ENCODE results near the gene SPON2.
A peak's percentile ranks its signal among the peaks of the same experiment; 100 is the strongest.

The SPON2 gene

DNA sequence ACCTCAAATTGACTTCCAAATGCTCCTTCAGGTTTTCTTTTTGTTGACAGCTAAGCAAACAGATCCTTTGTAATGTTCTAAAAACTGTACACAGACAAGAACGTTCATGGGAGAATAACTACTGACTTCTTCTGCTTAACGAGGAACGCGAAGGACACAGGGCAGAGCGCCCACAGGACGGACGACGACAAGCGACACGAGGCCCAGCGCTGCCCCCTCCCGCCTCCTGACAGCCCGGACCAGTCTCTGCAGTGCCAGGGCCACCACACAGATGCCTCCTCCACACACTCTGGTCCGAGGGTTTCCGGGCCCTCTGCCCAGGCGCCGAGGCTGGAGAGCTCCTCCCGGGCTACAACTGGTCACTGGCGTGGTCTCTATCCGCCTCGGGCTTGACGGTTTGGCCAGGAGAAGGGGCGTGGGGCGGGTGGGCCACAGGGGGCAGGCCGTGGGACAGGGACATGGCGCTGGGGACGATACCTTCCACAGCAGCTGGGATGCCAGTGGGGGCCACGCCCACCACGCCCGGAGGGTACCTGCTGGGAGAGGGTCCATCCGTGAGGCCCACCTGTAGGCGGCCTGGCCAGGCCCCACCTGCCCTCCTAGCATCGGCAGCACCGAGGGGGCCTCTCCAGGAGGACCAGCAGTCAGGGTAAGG lies 39.6 kb upstream of the SPON2 start:
- H3K9me3 Mint-ChIP-seq, result no peaks in the 10 kb centered on the region
- no peak for ATAC-seq
- no peak overlapping the region for H3K27ac Mint-ChIP-seq
- no peak overlapping the region for H3K4me3 Mint-ChIP-seq
- no peaks in the 10 kb centered on the region for H3K27me3 Mint-ChIP-seq
- peaks cover 29% of the 10 kb centered on the region for H3K4me1 Mint-ChIP-seq
- H3K36me3 Mint-ChIP-seq, result peaks cover 49% of the 10 kb centered on the region

DNA sequence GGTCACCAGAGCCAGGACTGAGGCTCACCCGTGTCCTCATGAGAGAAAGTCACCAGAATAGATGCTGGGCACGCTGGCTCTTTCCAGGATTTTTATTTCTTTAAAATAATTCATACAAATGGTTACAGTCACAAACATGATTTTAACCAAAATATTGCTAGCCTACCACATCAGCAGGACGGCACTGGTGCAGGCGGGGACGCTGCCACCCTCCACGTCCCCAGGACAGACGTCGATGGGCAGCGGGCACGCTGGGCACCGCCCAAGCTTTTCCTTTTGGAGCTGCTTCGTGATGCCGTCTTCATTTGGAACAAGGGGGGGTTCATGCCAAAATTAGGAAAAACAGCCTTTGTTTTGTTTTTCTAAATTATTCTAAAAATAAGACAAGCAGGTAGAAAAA lies 39.0 kb upstream of the SPON2 start:
- Mint-ChIP-seq H3K4me3 (no peak overlapping the region), H3K9me3 (no peaks in the 10 kb centered on the region), H3K36me3 (peaks cover 48% of the 10 kb centered on the region), H3K4me1 (peaks cover 27% of the 10 kb centered on the region), H3K27ac (no peak overlapping the region), H3K27me3 (no peaks in the 10 kb centered on the region)
- no peak for ATAC-seq

DNA sequence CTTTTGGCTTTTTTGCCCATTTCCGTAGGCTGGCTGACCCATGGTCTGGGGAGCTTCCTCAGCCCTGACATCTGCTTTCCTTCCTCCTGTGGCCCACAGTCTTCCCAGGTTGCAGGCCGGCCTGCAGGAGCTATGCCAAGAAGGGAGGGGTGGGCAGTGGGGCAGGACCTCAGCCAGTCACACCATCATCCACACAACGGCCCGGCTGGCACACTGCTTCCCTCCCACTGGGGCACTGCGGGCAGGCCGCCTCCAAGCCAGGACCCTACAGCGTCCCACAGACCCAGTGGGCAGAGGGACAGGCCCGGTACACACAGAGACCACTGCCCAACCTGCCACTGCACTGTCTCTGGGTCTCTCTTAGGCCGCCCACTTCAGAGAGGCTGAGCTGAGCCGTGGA lies 38.6 kb upstream of the SPON2 start:
- Mint-ChIP-seq H3K4me3 (no peak overlapping the region), H3K27me3 (no peaks in the 10 kb centered on the region), H3K27ac (no peak overlapping the region), H3K9me3 (no peaks in the 10 kb centered on the region), H3K4me1 (peaks cover 25% of the 10 kb centered on the region), H3K36me3 (peaks cover 48% of the 10 kb centered on the region)
- no peak for ATAC-seq

DNA sequence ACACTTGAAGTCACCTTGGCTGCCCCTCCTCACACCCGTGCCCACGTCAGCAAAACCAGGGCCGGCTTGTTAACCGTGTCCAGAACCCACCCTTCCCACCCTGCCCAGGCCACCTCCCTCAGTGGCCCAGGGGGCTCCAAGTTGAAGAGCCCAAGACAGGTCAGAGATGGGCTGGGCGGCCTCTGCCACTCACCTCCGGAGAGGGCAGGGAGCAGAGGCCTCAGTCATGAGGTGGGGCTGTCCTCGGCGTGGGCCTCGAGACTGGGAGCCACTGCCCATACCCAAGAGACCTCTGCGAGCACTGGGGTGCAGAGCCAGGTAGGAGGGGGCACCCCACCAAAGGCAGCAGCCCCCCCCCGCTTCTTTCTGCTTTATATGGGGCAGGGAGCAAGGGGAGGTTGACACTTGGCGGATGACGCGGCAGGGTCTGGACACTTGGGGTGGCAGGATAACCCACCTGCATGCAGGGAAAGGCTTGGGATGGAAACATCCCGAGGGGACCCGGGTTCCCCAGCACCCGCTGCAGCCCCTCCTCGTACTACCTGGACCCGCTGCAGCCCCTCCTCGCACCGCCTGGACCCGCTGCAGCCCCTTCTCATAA lies 38.0 kb upstream of the SPON2 start:
- Mint-ChIP-seq H3K4me1 (peaks cover 19% of the 10 kb centered on the region), H3K36me3 (peaks cover 48% of the 10 kb centered on the region), H3K27me3 (no peaks in the 10 kb centered on the region), H3K27ac (no peak overlapping the region), H3K4me3 (no peak overlapping the region), H3K9me3 (no peaks in the 10 kb centered on the region)
- ATAC-seq, result no peak

DNA sequence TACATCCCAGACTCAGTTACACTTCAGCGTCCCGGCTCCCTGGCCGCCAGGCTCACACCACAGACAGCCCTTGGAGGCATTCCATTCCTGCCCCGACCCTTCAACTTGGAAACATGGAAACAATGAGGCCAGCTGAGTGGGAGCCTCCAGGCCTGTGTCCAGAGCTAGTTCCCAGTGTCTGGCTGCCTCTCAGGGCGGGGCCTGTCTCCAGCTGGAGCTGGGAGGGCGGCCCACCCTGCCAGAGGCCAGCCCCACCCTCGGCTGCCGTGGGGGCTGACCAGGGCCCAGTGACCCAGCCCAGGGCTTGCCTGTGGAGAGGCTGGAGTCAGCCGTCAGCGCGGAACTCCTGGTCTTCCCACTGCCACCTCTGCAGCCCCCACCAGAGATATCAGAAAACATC lies 37.4 kb upstream of the SPON2 start:
- Mint-ChIP-seq H3K27me3 (no peaks in the 10 kb centered on the region), H3K4me1 (peaks cover 18% of the 10 kb centered on the region), H3K9me3 (no peaks in the 10 kb centered on the region), H3K27ac (peak overlapping the region; percentile 17), H3K36me3 (peaks cover 50% of the 10 kb centered on the region), H3K4me3 (no peak overlapping the region)
- no peak for ATAC-seq

DNA sequence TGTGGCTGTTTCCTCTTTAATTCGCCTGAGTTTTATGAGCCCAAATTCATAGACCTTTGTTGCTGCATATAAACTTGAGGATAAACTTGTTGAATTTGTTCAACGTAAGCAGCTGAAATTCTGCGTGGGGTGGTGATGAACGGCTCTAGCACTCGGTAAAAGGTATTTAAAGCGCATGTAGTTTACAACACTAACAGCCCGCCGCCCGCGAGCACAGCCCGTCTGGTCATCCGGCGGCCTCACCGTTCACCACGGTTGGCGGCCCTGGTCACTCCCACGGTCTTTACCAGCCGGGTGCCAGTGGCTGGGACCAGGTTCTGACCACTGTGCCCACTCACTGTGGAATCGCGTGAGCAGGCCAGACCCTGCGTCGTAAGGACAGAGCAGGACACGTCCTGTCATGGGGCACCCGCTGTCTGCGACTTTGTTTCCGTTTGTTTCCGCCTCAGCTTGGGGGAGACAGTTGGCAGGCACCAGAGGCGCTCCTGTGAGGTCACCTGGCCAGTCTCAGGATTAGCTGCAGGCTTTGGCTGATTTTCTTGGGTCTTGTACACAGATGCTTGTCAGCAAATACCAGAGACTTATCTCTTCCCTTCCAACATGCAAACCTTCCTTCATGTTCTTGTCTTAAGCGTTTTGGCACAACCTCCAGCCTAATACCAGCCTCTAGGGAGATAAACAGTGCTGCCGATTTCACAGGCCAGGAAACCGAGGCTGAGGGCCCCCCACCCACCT lies 36.8 kb upstream of the SPON2 start:
- Mint-ChIP-seq H3K9me3 (peaks cover 2% of the 10 kb centered on the region), H3K27me3 (no peaks in the 10 kb centered on the region), H3K27ac (peak overlapping the region; percentile 17), H3K4me1 (peaks cover 24% of the 10 kb centered on the region), H3K36me3 (peaks cover 57% of the 10 kb centered on the region), H3K4me3 (no peak overlapping the region)
- ATAC-seq, result no peak

DNA sequence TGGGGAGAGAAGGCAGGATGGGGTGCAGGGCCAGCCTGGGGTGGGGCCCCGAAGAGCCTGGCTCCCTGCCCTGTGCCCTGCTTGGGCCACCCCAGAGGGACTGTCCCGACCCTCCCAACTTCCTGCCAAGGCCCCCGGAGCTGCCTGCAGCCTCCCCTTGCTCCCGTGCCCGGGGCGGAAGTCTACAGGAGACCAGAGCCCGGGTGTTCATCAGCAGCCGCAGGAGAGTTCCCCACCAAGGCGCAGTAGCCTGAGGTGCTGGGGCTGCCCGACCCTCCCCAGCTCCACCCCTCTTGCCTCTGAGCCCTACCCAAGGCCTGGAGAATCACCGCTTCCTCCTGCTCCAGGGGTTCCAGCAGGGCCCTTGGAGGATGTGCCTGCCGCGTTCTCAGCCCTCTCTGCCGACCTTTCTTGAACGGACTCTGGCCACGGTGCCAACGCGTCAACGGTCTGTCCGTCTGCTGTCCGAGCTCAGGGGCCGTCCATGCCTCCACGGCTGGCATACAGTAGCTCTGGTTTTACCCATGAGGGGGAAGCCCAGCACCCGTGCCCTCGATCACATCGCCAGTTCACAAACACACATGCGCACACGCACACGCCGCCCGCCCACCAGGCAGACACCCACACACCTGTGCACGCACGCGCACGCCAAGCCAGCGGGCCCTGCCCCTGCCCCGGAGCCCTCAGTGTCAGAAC lies 36.0 kb upstream of the SPON2 start:
- peaks cover 60% of the 10 kb centered on the region for H3K36me3 Mint-ChIP-seq
- H3K27ac Mint-ChIP-seq, result no peak overlapping the region
- H3K27me3 Mint-ChIP-seq, result no peaks in the 10 kb centered on the region
- peaks cover 2% of the 10 kb centered on the region for H3K9me3 Mint-ChIP-seq
- H3K4me1 Mint-ChIP-seq, result peaks cover 32% of the 10 kb centered on the region
- no peak for ATAC-seq
- H3K4me3 Mint-ChIP-seq, result no peak overlapping the region

DNA sequence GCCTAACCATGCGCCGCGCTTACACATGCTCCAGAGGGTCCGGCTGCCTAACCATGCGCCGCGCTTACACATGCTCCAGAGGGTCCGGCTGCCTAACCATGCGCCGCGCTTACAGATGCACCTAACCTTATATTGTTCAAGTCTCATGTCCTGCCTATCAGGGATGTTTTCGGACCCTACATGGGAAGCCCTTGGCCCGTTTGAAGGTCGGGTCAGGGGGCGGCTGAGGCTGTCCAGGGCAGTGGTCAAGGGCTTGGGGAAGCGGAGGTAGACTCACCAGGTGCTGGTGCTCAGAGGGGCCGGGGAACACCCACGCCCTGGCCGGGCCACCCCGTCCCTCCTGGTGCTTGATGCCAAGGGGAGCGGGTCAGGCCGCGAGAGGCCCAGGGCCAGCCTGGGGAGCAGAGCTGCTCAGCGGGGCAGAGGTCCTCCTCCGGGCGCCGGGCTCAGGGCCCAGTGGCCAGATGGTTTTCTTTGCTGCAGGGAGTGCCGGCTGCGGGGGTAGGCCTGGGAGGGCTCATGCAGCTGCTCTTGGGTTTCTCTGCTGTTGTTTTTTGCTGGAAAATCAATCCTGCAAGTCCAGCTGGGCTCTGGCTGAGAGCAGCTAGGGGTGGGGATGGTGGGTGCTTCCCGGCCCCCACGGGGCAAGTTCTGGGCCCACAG lies 35.4 kb upstream of the SPON2 start:
- Mint-ChIP-seq H3K4me1 (peaks cover 37% of the 10 kb centered on the region), H3K27me3 (no peaks in the 10 kb centered on the region), H3K36me3 (peaks cover 56% of the 10 kb centered on the region), H3K9me3 (peaks cover 2% of the 10 kb centered on the region), H3K4me3 (no peak overlapping the region), H3K27ac (no peak overlapping the region)
- ATAC-seq, result peak; percentile 1

DNA sequence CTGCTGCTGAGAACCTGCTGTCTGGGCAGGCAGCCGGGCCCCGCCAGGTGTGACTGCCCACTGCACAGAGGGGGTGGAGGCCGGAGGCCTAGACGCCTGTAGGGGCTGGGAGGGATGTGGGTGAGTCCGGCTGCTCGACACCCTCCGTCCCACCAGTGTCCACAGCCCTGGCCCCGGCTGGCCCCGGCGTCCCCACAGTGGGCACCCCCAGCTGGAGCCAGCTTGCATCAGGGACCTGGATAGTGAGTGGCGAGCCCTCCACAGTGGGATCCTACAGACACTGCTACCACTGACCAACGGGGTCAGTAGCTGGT lies 34.7 kb upstream of the SPON2 start:
- Mint-ChIP-seq H3K27ac (no peak overlapping the region), H3K4me1 (peaks cover 41% of the 10 kb centered on the region), H3K27me3 (no peaks in the 10 kb centered on the region), H3K36me3 (peaks cover 50% of the 10 kb centered on the region), H3K9me3 (peaks cover 2% of the 10 kb centered on the region), H3K4me3 (no peak overlapping the region)
- no peak for ATAC-seq

DNA sequence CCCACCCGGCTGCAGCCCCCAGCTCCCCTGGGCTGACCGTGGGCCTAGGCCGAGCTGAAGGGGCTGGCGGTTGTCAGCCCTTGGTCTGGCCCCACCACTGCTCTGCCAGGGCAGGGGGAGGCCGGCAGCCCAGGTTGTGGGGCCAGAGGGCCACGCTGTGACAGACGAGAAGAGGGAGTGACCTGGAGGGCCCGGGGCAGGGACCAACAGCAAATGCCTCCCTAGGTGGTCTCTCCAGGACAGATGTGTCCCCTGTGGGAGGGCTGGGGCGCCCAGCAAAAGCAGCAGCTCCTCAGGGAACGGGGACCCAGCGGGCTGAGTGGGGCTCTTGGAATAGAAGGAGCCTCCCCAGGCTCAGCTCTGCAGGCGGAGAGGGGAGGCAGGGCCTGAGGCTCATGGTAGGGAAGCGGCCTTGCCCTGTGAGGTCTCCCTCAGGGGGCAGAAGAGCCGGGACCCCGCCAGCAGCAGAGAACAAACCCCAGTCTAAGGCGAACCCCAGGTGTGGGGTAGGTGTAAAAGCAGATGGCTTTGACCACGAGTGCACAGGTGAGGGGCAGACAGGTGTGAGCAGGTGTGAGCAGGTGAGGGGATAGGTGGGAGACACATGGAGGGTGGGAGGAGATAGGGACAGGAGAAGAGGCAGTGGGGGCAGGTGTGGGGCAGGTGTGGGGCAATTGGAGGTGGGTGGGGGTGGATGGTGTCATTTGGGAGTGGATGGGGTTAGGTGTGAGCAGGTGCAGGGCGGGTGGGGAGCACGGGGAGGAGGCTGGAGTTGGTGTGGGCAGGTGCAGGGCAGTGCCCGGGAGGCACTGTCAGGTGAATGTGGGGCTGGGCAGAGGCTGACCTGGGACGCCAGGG lies 34.1 kb upstream of the SPON2 start:
- no peak for ATAC-seq
- H3K27me3 Mint-ChIP-seq, result no peaks in the 10 kb centered on the region
- H3K4me3 Mint-ChIP-seq, result no peak overlapping the region
- peaks cover 47% of the 10 kb centered on the region for H3K4me1 Mint-ChIP-seq
- no peak overlapping the region for H3K27ac Mint-ChIP-seq
- peaks cover 44% of the 10 kb centered on the region for H3K36me3 Mint-ChIP-seq
- H3K9me3 Mint-ChIP-seq, result peaks cover 2% of the 10 kb centered on the region

DNA sequence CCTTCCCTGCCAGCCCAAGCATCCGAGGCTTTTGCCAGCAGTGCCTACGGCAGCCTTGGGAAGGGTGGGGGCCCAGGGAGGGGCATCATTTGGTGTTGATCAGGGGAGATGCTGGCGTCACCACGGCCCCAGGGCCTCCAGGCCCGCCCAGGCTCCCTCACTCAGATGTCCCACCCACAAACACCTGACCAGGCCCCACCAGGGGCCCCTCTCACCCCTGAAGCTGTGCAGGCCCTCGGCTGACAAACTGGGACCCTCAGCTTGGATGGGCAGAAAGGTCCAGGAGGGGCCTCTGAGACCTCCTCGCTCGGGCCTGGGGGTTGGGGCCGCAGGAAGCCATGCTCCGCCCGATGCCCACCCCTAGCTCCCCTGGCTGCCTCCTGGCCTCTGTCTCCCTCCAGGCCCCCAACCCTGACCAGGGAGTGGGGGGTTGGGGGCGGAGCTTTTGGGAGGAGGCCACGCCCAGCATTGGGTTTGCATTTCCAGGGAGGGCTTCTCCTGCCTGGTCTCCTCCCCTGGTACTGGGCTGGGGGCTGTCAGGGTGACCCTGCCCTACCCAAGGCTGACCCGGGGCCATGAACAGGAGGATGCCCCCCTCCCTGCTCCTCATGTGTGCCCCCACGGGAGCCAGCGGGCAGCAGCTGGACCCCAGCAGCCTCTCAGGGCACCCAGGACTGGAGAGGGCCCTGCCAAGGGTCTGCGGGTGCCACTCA lies 33.4 kb upstream of the SPON2 start:
- no peak overlapping the region for H3K27ac Mint-ChIP-seq
- no peak for ATAC-seq
- H3K4me1 Mint-ChIP-seq, result peaks cover 54% of the 10 kb centered on the region

DNA sequence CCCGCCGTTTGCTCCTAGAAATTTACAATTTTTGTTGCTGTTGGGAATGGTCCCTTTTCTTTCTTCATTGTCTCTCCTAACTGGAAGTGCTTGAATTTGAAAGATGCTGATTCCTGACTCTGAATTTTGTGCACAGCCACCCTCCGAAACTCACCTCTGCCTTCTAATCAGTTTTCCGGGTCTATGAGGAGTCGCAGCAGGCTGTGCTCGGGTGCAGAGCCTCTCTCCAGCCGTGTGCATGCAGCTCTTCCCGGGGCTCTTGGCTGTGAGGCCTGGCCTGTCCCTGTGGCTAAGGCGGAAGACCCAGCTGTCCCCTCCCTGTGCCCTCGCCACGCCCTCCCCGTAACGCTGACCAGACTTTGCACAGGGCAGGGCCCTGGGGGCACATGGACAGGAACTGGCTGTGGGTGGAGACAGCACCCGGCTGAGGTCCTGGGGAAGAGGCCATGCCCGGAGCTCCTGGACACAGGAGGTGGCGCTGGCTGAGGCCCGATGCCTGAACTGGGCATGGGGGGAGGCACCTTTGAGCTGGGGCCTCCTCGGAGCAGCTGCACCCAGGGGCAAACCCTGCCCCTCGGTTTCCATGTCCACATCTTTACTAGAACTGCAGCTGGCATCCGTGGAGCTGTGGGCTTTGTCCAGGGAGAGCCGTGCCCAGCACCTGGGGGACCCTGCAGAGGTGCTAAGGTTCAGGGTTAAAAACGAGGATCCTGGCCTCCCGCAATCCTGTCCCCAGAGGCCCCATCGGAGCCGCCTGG lies 32.6 kb upstream of the SPON2 start:
- ATAC-seq, result no peak
- no peak overlapping the region for H3K4me3 Mint-ChIP-seq
- peak overlapping the region; percentile 57 for H3K27ac Mint-ChIP-seq
- H3K36me3 Mint-ChIP-seq, result peaks cover 36% of the 10 kb centered on the region
- H3K9me3 Mint-ChIP-seq, result peaks cover 2% of the 10 kb centered on the region
- H3K4me1 Mint-ChIP-seq, result peaks cover 54% of the 10 kb centered on the region
- H3K27me3 Mint-ChIP-seq, result no peaks in the 10 kb centered on the region

More for the DNA sequence above, 33.4 kb upstream of the SPON2 start:
- H3K4me3 Mint-ChIP-seq, result no peak overlapping the region
- peaks cover 36% of the 10 kb centered on the region for H3K36me3 Mint-ChIP-seq
- no peaks in the 10 kb centered on the region for H3K27me3 Mint-ChIP-seq
- H3K9me3 Mint-ChIP-seq, result peaks cover 2% of the 10 kb centered on the region

DNA sequence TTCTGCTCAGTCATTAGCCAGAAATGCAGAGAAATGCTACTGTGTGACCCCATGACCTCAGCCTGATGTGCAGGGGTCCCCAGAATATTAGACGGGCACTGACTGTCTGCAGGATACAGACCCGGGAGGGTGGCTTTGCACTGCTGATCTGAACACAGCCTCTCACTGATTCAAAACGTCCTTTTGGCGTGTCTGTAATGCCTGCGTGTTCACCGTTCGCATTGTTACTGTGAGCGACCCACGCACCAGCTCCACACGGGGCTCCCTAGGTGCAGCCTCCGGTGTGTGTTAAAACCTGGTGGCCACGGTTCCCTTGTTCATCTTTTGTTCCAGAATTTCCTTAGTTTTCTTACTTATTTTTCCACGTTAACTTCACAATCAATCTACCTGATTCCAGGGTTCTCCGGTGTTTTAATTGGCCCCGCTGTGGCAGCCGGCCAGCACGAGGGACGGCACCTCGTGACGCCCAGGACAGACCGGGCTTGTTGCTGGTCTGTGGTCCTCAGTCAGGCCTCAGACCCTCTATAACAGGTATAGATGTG lies 32.0 kb upstream of the SPON2 start:
- Mint-ChIP-seq H3K27ac (peak overlapping the region; percentile 57), H3K27me3 (no peaks in the 10 kb centered on the region), H3K4me3 (no peak overlapping the region), H3K36me3 (peaks cover 29% of the 10 kb centered on the region), H3K4me1 (peaks cover 54% of the 10 kb centered on the region), H3K9me3 (peaks cover 2% of the 10 kb centered on the region)
- no peak for ATAC-seq
